WTC11 (cell line): ENCODE measurements around the gene UCN. TPM values are rescaled to one million over a fixed set of nuclear protein-coding genes. Genes with fewer than 3 reads are reported as not detected.

Experiments
- AFF4 ChIP-seq: sonication (generic); formaldehyde crosslinking; IDR thresholded peaks from 2 replicates; pipeline ENCODE4 v1.8.1; 2023; ENCODE audit warnings: mild to moderate bottlenecking, missing genetic modification reagents, borderline replicate concordance
- AR ChIP-seq: fragments of 250-450 bp; sonication (Bioruptor Pico); IDR thresholded peaks from 2 replicates; pipeline ENCODE4 v1.9.0; 2021; ENCODE audit warnings: mild to moderate bottlenecking
- ATF1 ChIP-seq: sonication (generic); formaldehyde crosslinking; IDR thresholded peaks from 2 replicates; pipeline ENCODE4 v1.8.1; 2023; ENCODE audit warnings: mild to moderate bottlenecking, moderate library complexity, missing genetic modification reagents
- CREM ChIP-seq: sonication (generic); formaldehyde crosslinking; IDR thresholded peaks from 2 replicates; pipeline ENCODE4 v1.8.1; 2022; ENCODE audit warnings: mild to moderate bottlenecking, missing genetic modification reagents, moderate library complexity
- E2F1 ChIP-seq: sonication (generic); formaldehyde crosslinking; IDR thresholded peaks from 2 replicates; pipeline ENCODE4 v1.8.0; 2022; ENCODE audit warnings: mild to moderate bottlenecking, missing genetic modification reagents
- E2F4 ChIP-seq: sonication (generic); formaldehyde crosslinking; IDR thresholded peaks from 2 replicates; pipeline ENCODE4 v1.8.1; 2022; ENCODE audit warnings: low read depth, mild to moderate bottlenecking, moderate library complexity, missing genetic modification reagents, borderline replicate concordance
- EMX1 ChIP-seq: fragments of 250-450 bp; sonication (Bioruptor Pico); IDR thresholded peaks from 2 replicates; pipeline ENCODE4 v1.8.0; 2021; ENCODE audit warnings: mild to moderate bottlenecking
- ERG ChIP-seq: fragments of 250-450 bp; sonication (Bioruptor Pico); IDR thresholded peaks from 2 replicates; pipeline ENCODE4 v1.8.0; 2021; ENCODE audit warnings: mild to moderate bottlenecking
- ESRRA ChIP-seq: sonication (generic); formaldehyde crosslinking; IDR thresholded peaks from 2 replicates; pipeline ENCODE4 v1.8.1; 2022; ENCODE audit warnings: mild to moderate bottlenecking, missing genetic modification reagents, borderline replicate concordance
- ETV6 ChIP-seq: sonication (generic); formaldehyde crosslinking; IDR thresholded peaks from 2 replicates; pipeline ENCODE4 v1.8.1; 2022; ENCODE audit warnings: mild to moderate bottlenecking, missing genetic modification reagents
- FOXK1 ChIP-seq: sonication (generic); formaldehyde crosslinking; IDR thresholded peaks from 2 replicates; pipeline ENCODE4 v1.8.0; 2022; ENCODE audit warnings: mild to moderate bottlenecking, moderate library complexity, missing genetic modification reagents
- FOXP1 ChIP-seq: sonication (generic); formaldehyde crosslinking; IDR thresholded peaks from 2 replicates; pipeline ENCODE4 v1.8.0; 2022; ENCODE audit warnings: missing genetic modification reagents, mild to moderate bottlenecking, moderate library complexity, borderline replicate concordance
- FOXP4 ChIP-seq: sonication (generic); formaldehyde crosslinking; IDR thresholded peaks from 2 replicates; pipeline ENCODE4 v1.8.0; 2022; ENCODE audit warnings: mild to moderate bottlenecking, missing genetic modification reagents
- IRF2 ChIP-seq: sonication (generic); formaldehyde crosslinking; IDR thresholded peaks from 2 replicates; pipeline ENCODE4 v1.8.0; 2022; ENCODE audit warnings: low read depth, missing genetic modification reagents, borderline replicate concordance
- KAT7 ChIP-seq: sonication (generic); formaldehyde crosslinking; IDR thresholded peaks from 2 replicates; pipeline ENCODE4 v1.8.1; 2023; ENCODE audit warnings: missing genetic modification reagents, mild to moderate bottlenecking, borderline replicate concordance
- NR2C2 ChIP-seq: sonication (generic); formaldehyde crosslinking; IDR thresholded peaks from 2 replicates; pipeline ENCODE4 v1.8.0; 2022; ENCODE audit warnings: mild to moderate bottlenecking, missing genetic modification reagents
- RELA ChIP-seq: sonication (generic); formaldehyde crosslinking; IDR thresholded peaks from 2 replicates; pipeline ENCODE4 v1.8.1; 2022; ENCODE audit warnings: missing genetic modification reagents, mild to moderate bottlenecking, borderline replicate concordance
- SMAD3 ChIP-seq: sonication (generic); formaldehyde crosslinking; IDR thresholded peaks from 2 replicates; pipeline ENCODE4 v1.8.0; 2022; ENCODE audit warnings: missing genetic modification reagents, mild to moderate bottlenecking, borderline replicate concordance
- SOX15 ChIP-seq: fragments of 250-450 bp; sonication (Bioruptor Pico); IDR thresholded peaks from 2 replicates; pipeline ENCODE4 v1.9.0; 2021; ENCODE audit warnings: mild to moderate bottlenecking
- SP1 ChIP-seq: sonication (generic); formaldehyde crosslinking; conservative IDR thresholded peaks from 2 replicates; pipeline ENCODE4 v1.8.1; 2022; ENCODE audit warnings: missing genetic modification reagents
- TCF7 ChIP-seq: sonication (generic); formaldehyde crosslinking; IDR thresholded peaks from 2 replicates; pipeline ENCODE4 v1.8.0; 2022; ENCODE audit warnings: mild to moderate bottlenecking, low read depth, missing genetic modification reagents, moderate library complexity
- TEAD4 ChIP-seq: sonication (generic); formaldehyde crosslinking; IDR thresholded peaks from 2 replicates; pipeline ENCODE4 v1.8.0; 2022; ENCODE audit warnings: mild to moderate bottlenecking, missing genetic modification reagents
- ZNF263 ChIP-seq: sonication (generic); formaldehyde crosslinking; IDR thresholded peaks from 2 replicates; pipeline ENCODE4 v1.8.1; 2022; ENCODE audit warnings: low read depth, mild to moderate bottlenecking, moderate library complexity, missing genetic modification reagents
- ZNF281 ChIP-seq: sonication (generic); formaldehyde crosslinking; IDR thresholded peaks from 2 replicates; pipeline ENCODE4 v1.8.0; 2023; ENCODE audit warnings: mild to moderate bottlenecking, missing genetic modification reagents
- total RNA-seq: library from RNA; stranded (reverse); gene quantifications from 3 replicates; pipeline ENCODE4 v1.2.3, GENCODE V29; 2021

Gene UCN
- total RNA-seq, 1 experiment from 2014 or later = 0.68 TPM

- TF ChIP-seq TEAD4 (CRISPR knock-in tag) = peak; percentile 62; the same call in 1 of the 2 replicates
- peak; percentile 55; the same call in 1 of the 2 replicates for TF ChIP-seq CREM (CRISPR knock-in tag)
- TF ChIP-seq ATF1 = no peak
- TF ChIP-seq AR (CRISPR knock-in tag) = no peak
- no peak for TF ChIP-seq ERG (CRISPR knock-in tag)
- no peak for TF ChIP-seq SOX15 (CRISPR knock-in tag)
- TF ChIP-seq FOXP1 (CRISPR knock-in tag) = peak; percentile 96
- peak; percentile 83; the same call in 1 of the 2 replicates for TF ChIP-seq FOXP4 (CRISPR knock-in tag)
- TF ChIP-seq EMX1 = no peak
- TF ChIP-seq AFF4 (CRISPR knock-in tag) = no peak
- 0 out of 2 replicates have a peak, but pooled peaks have one; percentile 43 for TF ChIP-seq NR2C2 (CRISPR knock-in tag)
- TF ChIP-seq E2F1 (CRISPR knock-in tag) = no peak
- no peak for TF ChIP-seq RELA (CRISPR knock-in tag)
- TF ChIP-seq ZNF263 = no peak
- no peak for TF ChIP-seq KAT7 (CRISPR knock-in tag)
- TF ChIP-seq TCF7 (CRISPR knock-in tag) = 0 out of 2 replicates have a peak, but pooled peaks have one; percentile 61
- TF ChIP-seq E2F4 (CRISPR knock-in tag) = peak; percentile 64; the same call in 1 of the 2 replicates
- TF ChIP-seq SP1 (CRISPR knock-in tag) = peak; percentile 71
- TF ChIP-seq FOXK1 = peak; percentile 79
- 0 out of 2 replicates have a peak, but pooled peaks have one; percentile 66 for TF ChIP-seq IRF2 (CRISPR knock-in tag)
- peak; percentile 76; the same call in 1 of the 2 replicates for TF ChIP-seq ETV6 (CRISPR knock-in tag)
- peak; percentile 83; the same call in 1 of the 2 replicates for TF ChIP-seq ZNF281 (CRISPR knock-in tag)
- peak; percentile 88 for TF ChIP-seq ESRRA (CRISPR knock-in tag)
- peak; percentile 93 for TF ChIP-seq SMAD3 (CRISPR knock-in tag)
Measured at GRCh38 chr2:27308359-27308881, at the start of gene UCN (continued).
